OCI-LY3 (cell line): ENCODE results near the gene RIPPLY3.

ENCODE experiments used
- EZH2phosphoT487 ChIP-seq: fragments of 200-600 bp; shearing (Covaris generic); IDR thresholded peaks from 2 replicates; pipeline ENCODE4 v1.6.1; 2018; ENCODE audit warnings: antibody characterized with exemption, mixed run types, low read depth
- TF ChIP-seq, protein P1 (sequence below): fragments of 200-600, 300-600 bp; sonication (generic); IDR thresholded peaks from 2 replicates; pipeline ENCODE4 v1.5.1; 2014; ENCODE audit warnings: antibody characterized with exemption, low read length, low read depth

DNA sequence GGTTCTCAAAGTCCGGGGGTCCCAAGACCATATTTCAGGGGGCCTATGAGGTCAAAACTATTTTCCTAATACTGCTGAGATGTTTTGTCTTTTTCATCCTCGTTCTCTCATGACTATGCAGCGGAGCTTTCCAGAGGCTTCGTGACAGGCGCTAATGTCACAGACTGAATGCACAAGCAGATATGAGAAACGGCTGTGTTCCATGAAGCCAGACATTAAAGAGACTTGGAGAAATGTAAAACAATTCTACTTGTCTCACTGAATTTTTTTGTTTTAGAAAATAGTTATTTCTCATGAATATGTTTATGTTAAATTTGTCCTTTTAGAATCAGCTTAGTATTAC is 56.1 kb downstream of the RIPPLY3 start:
- TF ChIP-seq, protein P1, sequence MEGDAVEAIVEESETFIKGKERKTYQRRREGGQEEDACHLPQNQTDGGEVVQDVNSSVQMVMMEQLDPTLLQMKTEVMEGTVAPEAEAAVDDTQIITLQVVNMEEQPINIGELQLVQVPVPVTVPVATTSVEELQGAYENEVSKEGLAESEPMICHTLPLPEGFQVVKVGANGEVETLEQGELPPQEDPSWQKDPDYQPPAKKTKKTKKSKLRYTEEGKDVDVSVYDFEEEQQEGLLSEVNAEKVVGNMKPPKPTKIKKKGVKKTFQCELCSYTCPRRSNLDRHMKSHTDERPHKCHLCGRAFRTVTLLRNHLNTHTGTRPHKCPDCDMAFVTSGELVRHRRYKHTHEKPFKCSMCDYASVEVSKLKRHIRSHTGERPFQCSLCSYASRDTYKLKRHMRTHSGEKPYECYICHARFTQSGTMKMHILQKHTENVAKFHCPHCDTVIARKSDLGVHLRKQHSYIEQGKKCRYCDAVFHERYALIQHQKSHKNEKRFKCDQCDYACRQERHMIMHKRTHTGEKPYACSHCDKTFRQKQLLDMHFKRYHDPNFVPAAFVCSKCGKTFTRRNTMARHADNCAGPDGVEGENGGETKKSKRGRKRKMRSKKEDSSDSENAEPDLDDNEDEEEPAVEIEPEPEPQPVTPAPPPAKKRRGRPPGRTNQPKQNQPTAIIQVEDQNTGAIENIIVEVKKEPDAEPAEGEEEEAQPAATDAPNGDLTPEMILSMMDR: no peak
- no peak for TF ChIP-seq EZH2phosphoT487
